Activated CD4-positive, alpha-beta T cell treated with anti-CD3 and anti-CD28 coated beads, Interleukin-2, amount 50 U/mL, for 1 hour (primary cell): ENCODE data around the gene EID3.
"Not testable (repeated sequence)": the region's sequence is repeated elsewhere in the genome, so short reads cannot be mapped to it uniquely, and the experiment has no call there.

ENCODE experiments used
- DNase-seq: peaks from one replicate; pipeline ENCODE4 v3.0.0-alpha.2; 2020

Gene EID3

DNA sequence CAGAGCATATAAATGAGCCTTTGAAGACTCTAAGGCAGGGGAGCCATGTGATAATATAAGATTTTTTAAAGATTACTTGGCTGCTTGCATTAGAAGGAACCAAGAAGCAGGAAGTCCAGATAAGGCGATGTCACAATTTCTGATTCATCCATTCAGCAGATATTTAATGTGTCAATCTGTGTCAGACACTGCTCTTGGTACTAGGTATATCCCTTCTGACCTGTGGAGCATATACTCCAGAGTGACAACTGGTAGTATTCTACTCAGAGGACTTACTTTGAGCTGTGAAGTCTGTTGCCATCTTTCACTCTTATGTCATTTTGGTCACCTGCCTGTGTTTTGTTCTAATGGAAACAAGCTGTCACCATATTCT is 10.7 kb downstream of the EID3 start:
- no peak for DNase-seq

DNA sequence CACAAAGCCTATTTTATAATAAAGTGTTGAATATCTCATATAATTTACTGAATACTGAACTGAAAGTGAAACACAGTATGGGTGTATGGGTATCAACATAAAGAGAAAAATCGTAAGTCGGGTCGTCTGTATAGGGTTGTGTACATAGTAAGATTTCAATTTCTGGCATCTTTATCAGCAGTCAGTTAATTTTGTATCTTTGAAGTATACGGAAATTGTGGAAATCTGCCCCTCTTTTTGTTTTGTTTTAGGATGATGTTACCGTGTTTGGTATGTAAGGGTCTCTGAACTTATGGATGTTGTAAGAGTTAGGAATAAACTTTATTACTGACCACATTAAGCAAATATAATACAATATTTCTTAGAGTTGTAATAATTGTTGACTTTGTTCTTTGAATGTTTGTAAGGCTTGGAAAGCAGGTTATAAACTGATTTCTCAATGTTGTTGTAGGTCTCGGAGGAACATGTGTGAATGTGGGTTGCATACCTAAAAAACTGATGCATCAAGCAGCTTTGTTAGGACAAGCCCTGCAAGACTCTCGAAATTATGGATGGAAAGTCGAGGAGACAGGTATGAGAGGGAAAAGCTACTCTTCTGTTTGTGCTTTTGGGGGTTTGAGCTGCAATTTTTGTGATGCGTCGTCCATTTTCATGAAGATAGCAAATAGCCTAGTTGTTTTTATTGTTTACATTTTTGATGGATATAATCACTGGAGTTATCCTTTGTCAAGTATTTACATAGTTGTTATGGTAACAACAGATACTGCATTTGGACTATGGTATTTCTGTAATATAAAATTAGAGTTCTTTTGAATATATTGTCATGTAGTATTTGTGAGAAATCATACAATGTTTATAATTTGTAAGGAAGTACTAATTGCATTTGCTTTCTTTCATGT is 12.0 kb downstream of the EID3 start:
- no peak for DNase-seq

DNA sequence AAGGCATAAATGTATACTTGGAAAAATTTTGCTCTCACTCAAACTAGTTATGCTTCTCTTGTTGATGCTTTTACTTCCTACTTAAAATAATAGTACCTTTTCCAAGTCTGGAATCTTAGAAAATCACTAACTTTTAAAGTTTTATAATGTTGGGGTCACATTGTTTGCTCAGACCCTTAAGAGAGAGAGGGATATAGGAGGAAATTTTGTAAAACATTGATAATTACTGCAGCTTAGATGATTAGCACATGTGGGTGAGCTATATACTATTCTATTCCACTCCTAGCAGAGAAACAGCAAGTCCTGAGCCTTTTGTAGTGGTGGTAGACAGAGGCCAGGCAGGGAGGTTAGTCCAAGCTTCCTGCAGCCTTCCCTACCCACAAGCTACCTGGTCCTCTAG is 13.4 kb downstream of the EID3 start:
- DNase-seq = no peak

- DNase-seq = no peak
Measured at GRCh38 chr12:104317538-104318210, 14.1 kb downstream of the EID3 start.

GRCh38 chr12:104319028-104319427 is 15.5 kb downstream of the EID3 start:
- no peak for DNase-seq

DNA sequence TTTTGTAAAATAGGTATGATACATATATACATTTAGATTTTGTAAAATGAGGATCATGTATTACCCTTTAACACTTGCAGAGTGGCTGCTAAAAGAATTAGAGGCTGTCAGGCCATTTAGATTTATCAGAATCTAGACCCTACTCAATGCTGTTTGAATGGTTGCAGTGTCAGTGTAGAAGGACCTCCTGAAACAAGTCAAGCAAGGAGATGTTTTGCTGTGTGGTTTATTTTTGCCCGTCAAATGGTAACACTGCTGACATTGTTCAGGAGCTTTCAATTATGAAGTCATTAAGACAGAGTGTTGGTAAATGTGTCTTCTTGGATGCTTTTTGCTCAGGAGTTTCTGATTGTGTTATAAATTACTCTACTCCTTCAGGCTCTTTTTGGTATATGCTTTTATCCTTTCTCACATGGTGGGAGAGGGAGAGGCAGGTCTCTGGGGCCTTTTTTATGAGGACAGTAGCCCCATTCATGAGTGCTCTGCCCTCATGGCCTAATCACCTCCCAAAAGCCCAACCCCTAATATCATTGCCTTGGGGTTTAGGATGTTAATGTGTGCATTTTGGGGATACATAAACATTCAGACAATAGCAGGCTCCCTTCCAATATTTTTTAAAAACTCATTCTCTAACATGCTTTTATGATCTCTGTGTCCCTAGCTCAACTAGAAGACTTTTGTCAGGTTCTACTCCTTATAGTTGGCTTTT is 16.5 kb downstream of the EID3 start:
- no peak for DNase-seq

DNA sequence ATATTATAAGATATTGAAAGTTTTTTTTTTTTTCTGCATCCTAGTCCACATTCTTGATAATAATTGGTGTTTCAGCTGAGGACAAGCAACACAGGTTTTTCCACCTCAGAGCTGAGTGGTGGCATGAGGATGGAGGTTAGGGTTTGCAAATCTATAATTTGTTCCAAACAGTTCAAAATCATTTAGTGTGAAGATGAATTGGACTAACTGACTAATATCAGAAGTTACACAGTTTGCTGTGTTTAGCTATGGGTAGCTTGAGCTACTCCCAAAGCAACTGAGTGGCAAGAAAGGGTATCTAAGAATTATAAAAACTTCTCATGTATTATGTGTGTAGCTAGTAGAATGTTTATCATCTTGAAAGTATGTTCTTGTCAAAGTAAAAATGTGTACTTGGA is 17.1 kb downstream of the EID3 start:
- no peak for DNase-seq

- no peak for DNase-seq
Measured at GRCh38 chr12:104321949-104322348, 18.4 kb downstream of the EID3 start.

GRCh38 chr12:104322533-104322932 is 19.0 kb downstream of the EID3 start:
- DNase-seq = not testable (repeated sequence)

DNA sequence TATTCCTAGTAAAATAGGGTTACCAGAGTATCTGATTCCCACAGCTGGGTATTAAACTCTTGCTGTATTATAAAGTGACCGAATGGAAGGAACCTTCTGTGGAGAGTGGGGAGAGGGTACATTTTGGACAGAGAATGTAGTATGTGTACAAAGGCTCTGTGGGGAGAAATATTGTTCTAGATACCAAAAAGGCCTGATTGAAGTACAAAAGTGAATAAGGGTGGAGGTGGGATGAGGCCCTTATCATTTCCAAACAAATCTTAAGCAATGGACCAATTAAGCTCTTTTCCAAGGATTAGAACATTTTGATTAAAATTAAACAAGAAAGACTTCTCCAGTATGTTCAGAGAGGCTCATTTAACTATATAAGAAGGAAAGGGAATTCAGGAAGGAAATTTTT is 20.4 kb downstream of the EID3 start:
- no peak for DNase-seq

GRCh38 chr12:104328278-104328677 is 24.7 kb downstream of the EID3 start:
- DNase-seq = not testable (repeated sequence)

DNA sequence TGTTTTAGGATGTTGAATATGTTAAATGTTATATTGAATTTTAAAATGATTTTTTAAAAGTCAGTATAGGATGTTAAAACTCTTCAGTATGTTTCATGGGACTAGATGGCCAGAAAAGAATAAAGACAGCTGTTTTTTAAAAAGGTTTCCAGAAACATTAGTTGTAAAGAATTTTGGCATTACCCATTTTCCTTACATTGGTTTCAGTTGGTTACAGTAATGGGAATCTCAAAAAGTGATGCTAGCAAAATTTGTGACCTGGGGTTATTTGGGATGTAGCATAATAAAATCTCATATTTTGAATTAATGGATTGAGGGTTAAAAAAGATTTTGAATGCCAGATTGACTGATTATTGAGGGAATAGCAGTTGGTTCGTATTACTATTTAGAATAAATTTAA is 25.3 kb downstream of the EID3 start:
- no peak for DNase-seq

- DNase-seq = no peak
Measured at GRCh38 chr12:104329707-104330532, 26.4 kb downstream of the EID3 start.

DNA sequence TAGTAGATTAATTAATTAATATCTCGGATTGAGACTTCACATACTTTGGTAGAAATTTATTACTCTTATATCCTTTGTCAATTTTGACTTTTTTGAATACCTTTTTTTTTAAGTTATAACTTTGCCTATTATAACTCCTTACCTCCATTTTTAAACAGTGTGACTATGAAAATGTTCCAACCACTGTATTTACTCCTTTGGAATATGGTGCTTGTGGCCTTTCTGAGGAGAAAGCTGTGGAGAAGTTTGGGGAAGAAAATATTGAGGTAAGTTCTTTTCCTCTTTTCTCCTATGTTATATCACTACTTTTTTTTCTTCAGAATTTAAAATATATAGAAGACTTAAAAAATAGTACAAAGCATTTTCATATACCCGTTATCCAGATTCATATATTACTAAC is 27.8 kb downstream of the EID3 start:
- DNase-seq = no peak

DNA sequence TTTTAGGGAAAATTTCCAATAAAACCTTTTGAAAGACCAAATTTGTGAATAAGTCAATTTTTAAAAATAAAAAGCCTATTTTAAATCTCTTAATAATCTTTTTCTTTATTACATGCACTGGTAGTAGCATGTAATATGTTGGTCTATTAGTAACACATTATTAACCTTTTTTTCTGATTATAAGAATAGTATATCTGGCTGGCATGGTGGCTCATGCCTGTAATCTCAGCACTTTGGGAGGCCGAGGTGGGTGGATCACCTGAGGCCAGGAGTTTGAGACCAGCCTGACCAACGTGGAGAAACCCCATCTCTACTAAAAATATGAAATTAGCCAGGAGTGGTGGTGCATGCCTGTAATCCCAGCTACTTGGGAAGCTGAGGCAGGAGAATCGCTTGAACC is 28.7 kb downstream of the EID3 start:
- DNase-seq = not testable (repeated sequence)

DNA sequence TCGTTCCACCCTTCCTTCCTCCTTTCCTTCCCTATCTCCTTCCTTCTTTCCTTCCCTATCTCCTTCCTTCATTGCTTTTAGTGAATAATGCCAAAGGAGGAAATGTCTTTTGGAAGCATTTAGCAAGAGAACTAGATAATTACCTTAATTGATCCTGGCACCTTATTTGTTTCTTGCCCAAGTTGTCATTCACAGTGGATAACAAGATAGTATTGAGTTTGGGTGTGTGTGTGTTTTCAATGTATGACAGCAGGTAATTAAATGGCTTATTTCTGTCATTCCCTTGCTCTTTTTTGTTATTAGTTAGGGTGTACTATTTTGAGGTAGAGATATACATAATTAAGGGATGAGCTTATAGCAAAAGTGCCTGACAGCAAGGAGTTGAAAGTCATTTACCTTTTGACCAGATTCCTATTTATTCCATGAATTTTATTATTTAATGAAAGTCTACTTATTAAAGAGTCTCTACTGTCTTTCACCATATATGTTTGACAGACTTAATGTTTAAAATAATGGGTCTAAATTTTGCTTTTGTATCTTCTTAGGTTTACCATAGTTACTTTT is 30.2 kb downstream of the EID3 start:
- DNase-seq = no peak

DNA sequence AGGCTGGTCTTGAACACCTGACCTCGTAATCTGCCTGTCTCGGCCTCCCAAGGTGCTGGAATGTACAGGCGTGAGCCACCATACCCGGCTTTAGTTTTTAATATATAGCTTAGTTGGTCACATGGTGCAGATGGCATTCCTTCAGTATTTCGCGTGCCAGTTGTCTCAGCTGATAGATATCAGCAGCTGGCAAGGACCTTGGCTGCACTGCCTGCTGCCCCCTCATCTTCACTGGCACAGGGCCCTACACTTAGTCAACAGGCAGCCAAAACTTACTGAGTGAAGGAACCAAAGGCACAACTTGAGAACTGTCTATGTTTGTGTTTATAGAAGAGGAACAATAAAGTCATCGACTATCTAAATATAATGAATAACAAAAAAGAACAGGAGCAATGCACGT is 31.0 kb downstream of the EID3 start:
- no peak for DNase-seq

DNA sequence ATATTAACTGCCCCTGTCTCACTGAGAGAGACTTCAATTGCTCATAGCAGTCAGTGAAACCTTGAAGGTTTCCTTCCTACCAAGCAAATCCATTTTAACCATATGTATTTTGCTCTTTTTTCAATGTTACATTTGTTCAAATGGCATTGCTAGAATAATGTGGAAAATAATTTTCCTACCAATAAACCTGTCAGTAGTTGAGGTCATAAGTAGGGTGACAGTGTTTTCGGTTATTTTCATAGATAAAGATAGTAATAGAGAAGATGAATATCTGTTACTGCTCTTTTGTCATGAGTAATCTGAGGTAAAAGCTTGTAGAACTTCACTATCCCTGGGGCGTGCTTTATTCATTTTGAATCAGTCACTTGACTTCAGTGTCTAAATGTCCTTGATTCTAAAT is 32.6 kb downstream of the EID3 start:
- DNase-seq = no peak

DNA sequence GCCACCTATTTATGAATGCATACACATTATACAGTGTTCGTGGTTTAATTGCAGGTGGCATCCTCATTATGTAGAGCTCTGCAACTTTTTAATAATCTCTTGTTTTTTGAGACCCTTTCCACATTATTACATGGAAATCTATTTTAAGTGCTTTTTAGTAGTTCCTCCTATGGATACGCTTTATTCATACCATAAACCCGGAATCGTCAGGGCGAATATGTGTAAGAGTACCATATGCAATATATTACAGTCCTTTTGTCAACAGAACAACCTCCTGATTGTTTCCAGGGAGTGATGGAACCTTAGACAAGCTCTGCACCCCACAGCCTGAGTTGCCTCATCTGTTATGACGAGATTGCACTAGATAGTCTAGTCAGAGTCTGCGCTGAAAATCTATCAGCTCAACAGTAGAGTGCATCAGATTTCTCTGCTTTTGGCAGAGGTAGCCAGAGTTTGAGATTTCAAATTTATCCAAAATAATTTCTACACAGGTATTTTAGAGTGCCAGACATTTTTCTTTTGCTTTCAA is 33.6 kb downstream of the EID3 start:
- DNase-seq = no peak

DNA sequence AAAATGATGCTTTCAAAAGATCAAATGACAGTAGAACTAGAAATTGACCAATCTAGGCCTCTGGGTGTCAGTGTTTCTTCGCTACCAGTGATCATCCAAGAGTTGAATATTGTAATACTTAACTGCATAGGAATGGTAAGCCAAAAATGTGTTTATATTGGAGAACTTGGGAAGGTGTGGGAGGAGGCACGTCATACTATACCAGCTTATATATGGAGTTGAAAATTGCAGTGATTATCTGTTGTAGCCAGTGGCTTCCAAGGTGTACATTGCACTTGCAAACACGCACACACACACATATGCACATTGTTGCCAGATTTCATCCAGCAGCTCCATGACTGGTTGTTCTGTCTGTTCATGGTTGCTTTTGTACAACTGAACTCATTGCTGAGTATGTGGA is 36.1 kb downstream of the EID3 start:
- no peak for DNase-seq

- DNase-seq = no peak
Measured at GRCh38 chr12:104340177-104340576, 36.6 kb downstream of the EID3 start.

- DNase-seq = no peak
Measured at GRCh38 chr12:104340925-104341611, 37.5 kb downstream of the EID3 start.
